Thoracic aorta (tissue), 2 donors: ENCODE data around the gene ANKRD40. TPM values are rescaled to one million over a fixed set of nuclear protein-coding genes. Genes with fewer than 3 reads are reported as not detected.

Experiments
- ATAC-seq: fragments of 150-250 bp; one replicate; pipeline ENCODE4 v1.8.0; 2017; ENCODE audit warnings: low read depth; ENCODE audit not compliant: insufficient number of reproducible peaks, low FRiP score
- DNase-seq: peaks from one replicate; pipeline ENCODE4 v3.0.0-alpha.2; 2020; ENCODE audit warnings: low spot score
- H3K27ac ChIP-seq, 2 donors: fragments of 200-600 bp; sonication (generic); 1 replicate in 1 of 2; 2 replicates in 1 of 2; pipeline ENCODE4 v1.5.1; 2016; ENCODE audit warnings: mild to moderate bottlenecking in 2 of 2, moderate library complexity in 2 of 2
- H3K27me3 ChIP-seq: fragments of 200-600 bp; sonication (generic); replicated peaks from 2 replicates; pipeline ENCODE4 v1.6.0; 2016; ENCODE audit warnings: mild to moderate bottlenecking; ENCODE audit not compliant: insufficient read depth
- H3K36me3 ChIP-seq: fragments of 200-600 bp; sonication (generic); one replicate; pipeline ENCODE4 v1.5.1; 2016
- H3K4me1 ChIP-seq, 2 donors: fragments of 200-600 bp; sonication (generic); 1 replicate in 1 of 2; 2 replicates in 1 of 2; pipeline versions ENCODE4 v1.5.1 to v1.6.0; 2016; ENCODE audit warnings: low read depth in 2 of 2, mild to moderate bottlenecking in 1 of 2; ENCODE audit not compliant: control insufficient read depth in 1 of 2
- H3K4me3 ChIP-seq: fragments of 200-600 bp; sonication (generic); 2 replicates; pipeline ENCODE4 v1.5.1; 2016; ENCODE audit warnings: mild to moderate bottlenecking
- H3K9me3 ChIP-seq: fragments of 200-600 bp; sonication (generic); 2 replicates; pipeline ENCODE4 v1.5.1; 2016
- CTCF ChIP-seq: fragments of 200-600 bp; sonication (generic); IDR thresholded peaks from one replicate; pipeline ENCODE4 v1.5.1; 2019; ENCODE audit warnings: antibody characterized with exemption
- total RNA-seq, 2 donors: library from RNA; depleted of rRNA; stranded (reverse); fragments of >200 nt; gene quantifications; one replicate each; pipeline versions ENCODE4 v1.1.0 to v1.2.3, GENCODE V29; 2016

Gene ANKRD40
- total RNA-seq, 2 donors from 2014 or later, result 38.6 to 61.9 TPM

GRCh38 chr17:50687200-50688066 is 20.3 kb downstream of the ANKRD40 start:
- Histone ChIP-seq H3K4me3 (no peak overlapping the region), H3K27ac (peak overlapping the region; percentile 91 to 95), H3K36me3 (no peaks in the 10 kb centered on the region), H3K4me1 (peaks cover 31 to 67% of the 10 kb centered on the region in 2 donors), H3K9me3 (no peaks in the 10 kb centered on the region), H3K27me3 (no peaks in the 10 kb centered on the region)
- no peak for DNase-seq
- TF ChIP-seq CTCF, result no peak
- ATAC-seq, result no peak

DNA sequence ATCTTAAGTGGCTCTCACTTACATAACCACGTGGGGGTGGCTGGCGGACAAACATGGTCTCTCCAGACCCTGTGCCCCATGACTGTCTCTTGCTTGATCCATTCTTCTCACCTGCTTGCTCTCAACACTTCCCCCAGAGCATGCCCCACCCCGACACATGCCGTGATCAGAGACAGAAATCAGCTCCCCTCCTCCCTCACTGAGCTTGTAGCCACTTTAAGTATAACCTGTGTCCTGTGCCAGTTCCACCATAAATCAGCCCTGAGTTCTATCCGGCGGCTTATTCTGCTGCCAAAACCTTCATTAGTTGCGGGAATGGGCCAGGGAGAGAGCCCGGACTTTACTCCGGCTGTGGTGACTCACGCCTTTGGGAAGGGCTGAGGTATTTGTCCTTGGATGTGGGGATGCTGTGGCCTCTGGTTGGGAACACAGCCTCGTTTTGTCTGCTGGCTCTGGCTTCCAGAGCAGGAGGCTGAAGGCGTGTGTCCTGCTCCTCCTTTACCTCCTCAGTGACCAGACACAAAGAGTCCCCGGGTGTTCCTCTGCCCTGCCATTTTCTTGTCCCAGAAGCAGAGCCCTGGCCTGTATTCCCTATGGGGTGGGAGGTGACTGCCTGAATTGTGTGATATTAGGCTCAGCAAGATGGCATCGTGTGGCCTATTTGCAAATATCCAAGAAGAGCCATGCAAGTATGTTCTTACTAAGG is 21.1 kb downstream of the ANKRD40 start:
- H3K36me3 ChIP-seq, result no peaks in the 10 kb centered on the region
- H3K9me3 ChIP-seq, result no peaks in the 10 kb centered on the region
- H3K27ac ChIP-seq, result peak overlapping the region; percentile 91 to 95
- peaks cover 26 to 64% of the 10 kb centered on the region in 2 donors for H3K4me1 ChIP-seq
- no peak for TF ChIP-seq CTCF
- no peaks in the 10 kb centered on the region for H3K27me3 ChIP-seq
- H3K4me3 ChIP-seq, result peak overlapping the region; percentile 31
- ATAC-seq (peak; percentile 73), DNase-seq (peak; percentile 89)

DNA sequence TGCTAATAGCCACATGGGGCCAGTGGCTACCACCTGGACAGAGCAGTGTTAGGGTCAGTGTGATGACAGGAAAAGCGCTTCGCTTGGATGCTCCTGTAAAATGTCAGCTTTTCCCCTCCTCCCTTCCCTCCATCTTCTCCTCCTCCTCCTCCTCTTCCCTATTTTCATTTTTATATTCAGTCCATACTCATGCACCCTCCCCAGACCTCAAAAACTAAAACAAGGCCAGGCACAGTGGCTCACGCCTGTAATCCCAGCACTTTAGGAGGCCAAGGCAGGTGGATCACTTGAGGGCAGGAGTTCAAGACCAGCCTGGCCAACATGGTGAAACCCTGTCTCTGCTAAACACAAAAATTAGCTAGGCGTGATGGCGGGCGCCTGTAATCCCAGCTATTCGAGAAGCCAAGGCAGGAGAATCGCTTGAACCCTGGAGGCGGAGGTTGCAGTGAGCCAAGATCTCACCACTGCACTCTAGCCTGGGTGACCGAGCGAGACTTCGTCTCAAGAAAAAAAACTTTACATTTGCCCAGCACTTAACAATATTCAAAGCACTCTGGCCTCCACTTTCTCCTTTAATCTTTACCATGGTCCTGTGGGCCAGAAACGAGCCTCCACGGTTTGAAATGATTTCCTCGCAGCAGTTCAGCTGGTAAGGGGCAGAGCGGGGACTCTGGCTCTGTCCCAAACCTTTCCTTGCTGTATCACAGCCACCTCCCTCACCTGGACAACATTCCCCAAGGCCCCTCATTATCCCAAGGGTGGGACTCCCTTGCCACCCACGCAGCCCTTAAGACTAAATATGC is 21.8 kb downstream of the ANKRD40 start:
- Histone ChIP-seq H3K9me3 (no peaks in the 10 kb centered on the region), H3K4me1 (peaks cover 26 to 64% of the 10 kb centered on the region in 2 donors), H3K27me3 (no peaks in the 10 kb centered on the region), H3K27ac (peak overlapping the region; percentile 91 to 95), H3K4me3 (peak overlapping the region; percentile 31), H3K36me3 (no peaks in the 10 kb centered on the region)
- ATAC-seq, result no peak
- no peak for DNase-seq
- TF ChIP-seq CTCF, result no peak

DNA sequence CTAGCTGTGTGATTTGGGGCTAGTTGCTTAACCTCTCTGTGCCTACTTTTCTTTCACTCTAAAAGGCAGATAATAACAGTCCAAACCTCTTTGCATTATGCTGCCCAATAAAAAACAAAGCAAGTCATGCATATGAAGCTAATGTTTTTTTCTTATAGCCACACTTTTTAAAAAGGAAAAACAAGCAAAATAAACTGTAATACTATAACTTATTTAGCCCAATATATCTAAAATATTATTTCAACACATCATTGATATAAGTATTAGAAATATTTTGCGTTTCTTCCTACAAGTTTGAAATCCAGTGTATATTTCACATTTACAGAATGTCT is 22.4 kb downstream of the ANKRD40 start:
- ATAC-seq, result no peak
- peak overlapping the region in 1 of 2 donors; percentile 91 for H3K27ac ChIP-seq

More for the DNA sequence above, 22.4 kb downstream of the ANKRD40 start:
- H3K36me3 ChIP-seq, result no peaks in the 10 kb centered on the region
- no peak for DNase-seq
- TF ChIP-seq CTCF, result no peak
- no peaks in the 10 kb centered on the region for H3K27me3 ChIP-seq
- H3K9me3 ChIP-seq, result no peaks in the 10 kb centered on the region
- peaks cover 22 to 61% of the 10 kb centered on the region in 2 donors for H3K4me1 ChIP-seq
- H3K4me3 ChIP-seq, result no peak overlapping the region
